Activated naive CD4-positive, alpha-beta T cell treated with Interleukin-2 at 50 U/mL for 16 hours (primary cell): Measurements from ENCODE around the gene GOSR1.
"Not testable (repeated sequence)": the region's sequence is repeated elsewhere in the genome, so short reads cannot be mapped to it uniquely, and the experiment has no call there.

Source experiments
- DNase-seq: peaks from one replicate; pipeline ENCODE4 v3.0.0-alpha.2; 2020

Gene GOSR1

DNA sequence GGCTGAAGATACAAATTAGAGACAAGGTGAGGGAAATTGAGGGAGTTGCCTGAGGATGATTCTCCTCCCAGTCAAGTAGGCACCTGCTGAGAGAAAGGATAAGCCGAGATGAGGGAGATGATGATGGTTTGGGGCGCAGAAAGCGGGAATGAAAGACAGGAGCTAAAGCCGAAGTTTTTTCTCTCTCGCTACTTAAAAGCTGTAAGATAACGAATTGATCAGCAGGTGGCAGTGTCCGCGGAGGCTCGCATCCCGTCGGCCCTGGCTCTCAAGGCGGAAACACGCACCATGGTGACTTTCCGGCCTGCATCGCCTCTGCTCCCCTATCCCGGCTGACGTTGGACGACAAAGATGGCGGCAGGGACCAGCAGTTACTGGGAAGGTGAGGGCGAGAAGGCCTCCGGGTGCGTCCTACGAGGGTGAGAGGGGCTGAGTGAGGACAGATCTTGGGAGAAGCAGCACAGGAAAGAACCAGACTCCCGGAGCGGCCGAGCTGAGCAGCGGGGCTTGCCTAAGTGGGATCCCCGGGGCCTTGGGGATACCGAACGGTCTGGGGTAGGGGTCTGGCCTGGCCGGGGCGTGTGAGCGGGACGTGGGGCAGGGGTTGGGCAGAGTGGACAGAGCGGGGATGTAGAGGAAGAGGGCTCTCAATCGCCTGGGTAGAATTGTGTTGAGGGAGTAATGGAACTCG, at the start of gene GOSR1:
Gene GOSR1, plus strand, starts transcription at position 326 of the 691 bp plus-strand sequence. Its CDS starts 26 bp downstream, at position 352.
- DNase-seq: peak; percentile 93

DNA sequence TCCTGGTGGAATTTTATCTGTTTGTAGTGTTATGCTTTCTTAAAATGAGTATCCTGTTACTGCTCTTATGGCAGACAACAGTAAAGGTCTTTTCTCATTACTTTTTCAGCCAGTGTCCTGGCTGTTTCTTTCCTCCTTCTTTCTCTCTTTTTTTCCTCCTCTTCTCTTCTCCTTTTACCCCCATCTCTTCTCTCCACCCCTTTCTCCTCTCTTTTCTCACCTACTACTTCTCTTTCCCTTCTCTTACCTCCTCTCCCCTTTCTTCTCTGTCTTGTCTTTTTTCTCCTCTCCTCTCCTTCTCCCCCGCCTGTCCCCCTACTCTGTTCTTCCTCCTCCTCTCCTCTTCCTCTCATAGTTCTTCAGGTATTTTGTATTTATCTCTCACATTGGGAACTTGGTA, 49.6 kb upstream of the GOSR1 start:
- DNase-seq: no peak

DNA sequence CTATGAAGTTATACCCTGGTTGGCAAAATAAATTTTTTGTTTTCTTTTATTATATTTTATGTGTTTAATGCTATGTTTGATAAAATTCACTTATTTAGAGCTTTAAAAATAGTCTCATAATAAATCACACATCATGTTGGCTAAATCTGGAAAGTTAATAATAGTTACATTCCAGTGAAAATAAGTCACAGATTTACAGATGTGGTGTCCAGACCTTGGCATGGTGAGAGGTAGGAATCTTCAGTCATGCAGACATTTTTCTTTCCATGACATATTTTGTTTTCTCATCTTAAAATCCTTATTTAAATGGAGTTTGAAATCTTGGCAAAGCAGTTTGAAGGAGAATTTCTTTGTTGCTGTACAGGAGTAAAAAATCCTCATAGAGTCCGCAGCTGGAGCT, 48.1 kb upstream of the GOSR1 start:
- DNase-seq: no peak

DNA sequence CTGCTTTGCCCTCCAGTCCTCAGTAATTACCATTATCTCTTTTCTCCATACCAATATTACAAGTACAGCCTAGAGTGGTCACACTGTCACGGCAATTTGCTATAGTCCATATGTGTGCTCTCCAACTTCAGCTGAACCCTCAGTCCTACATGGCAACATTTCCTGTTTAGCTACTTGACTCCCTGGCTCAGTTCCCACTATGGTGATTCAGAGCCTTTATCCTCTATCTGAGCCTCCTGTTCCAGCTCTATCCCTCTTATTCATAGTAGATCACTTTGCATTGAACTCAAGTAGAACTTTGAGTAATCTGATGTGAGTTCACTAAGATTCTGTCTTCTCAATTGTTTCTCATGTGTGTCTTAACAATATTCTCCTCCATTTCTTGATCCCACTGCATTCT, 43.7 kb upstream of the GOSR1 start:
- DNase-seq: no peak

DNA sequence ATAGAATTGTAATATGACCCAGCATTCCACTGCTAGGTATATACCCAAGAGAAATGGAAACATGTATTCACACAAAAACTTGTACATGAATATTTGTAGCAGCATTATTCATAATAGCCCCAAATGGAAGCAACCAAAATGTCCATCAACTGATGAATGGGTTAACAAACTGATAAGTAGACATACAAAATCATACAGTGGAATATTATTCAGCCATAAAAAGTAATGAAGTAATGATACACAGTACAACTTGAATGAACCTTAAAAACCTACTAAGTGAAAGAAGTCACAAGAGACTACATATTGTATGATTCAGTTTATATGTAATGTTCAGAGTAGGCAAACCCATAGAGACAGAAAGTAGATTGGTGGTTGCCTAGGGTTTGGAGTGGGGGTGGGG, 40.5 kb upstream of the GOSR1 start:
- DNase-seq: no peak

DNA sequence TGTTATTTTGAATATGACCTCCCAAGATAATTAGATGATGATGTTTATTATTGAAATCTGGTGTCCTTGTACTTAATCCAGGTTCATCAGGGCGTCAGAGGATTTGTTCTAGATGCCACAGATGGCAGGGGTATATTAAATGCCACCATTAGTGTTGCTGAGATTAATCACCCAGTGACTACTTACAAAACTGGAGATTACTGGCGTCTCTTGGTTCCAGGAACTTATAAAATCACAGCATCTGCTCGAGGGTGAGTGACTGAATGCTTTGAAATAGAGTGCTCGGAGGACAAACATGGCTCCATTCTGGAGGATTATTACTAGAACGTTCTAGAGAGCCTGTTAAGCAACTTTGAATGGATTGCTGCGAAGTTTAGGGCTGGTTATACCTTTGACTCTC, 33.5 kb upstream of the GOSR1 start:
- DNase-seq: no peak

DNA sequence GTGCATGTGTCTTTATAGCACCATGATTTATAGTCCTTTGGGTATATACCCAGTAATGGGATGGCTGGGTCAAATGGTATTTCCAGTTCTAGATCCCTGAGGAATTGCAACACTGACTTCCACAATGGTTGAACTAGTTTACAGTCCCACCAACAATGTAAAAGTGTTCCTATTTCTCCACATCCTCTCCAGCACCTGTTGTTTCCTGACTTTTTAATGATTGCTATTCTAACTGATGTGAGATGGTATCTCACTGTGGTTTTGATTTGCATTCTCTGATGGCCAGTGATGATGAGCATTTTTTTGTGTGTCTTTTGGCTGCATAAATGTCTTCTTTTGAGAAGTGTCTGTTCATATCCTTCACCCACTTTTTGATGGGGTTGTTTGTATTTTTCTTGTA, 30.6 kb upstream of the GOSR1 start:
- not testable (repeated sequence) for DNase-seq

DNA sequence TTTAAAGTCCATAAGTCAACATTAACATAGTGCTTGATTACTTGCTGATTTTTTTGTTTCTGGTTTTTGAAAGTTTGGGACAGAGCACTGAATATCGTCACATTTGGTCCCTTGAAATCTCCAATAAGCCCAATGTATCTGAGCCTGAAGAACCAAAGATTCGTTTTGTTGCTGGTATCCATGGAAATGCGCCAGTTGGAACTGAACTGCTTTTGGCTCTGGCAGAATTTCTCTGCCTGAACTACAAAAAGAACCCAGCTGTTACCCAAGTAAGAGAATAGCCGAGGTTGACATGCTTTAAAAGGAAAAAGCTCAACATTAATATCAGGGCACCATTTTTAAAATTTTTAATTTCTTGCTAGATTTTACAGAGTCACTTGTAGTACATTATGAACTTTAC, 27.7 kb upstream of the GOSR1 start:
- no peak for DNase-seq

DNA sequence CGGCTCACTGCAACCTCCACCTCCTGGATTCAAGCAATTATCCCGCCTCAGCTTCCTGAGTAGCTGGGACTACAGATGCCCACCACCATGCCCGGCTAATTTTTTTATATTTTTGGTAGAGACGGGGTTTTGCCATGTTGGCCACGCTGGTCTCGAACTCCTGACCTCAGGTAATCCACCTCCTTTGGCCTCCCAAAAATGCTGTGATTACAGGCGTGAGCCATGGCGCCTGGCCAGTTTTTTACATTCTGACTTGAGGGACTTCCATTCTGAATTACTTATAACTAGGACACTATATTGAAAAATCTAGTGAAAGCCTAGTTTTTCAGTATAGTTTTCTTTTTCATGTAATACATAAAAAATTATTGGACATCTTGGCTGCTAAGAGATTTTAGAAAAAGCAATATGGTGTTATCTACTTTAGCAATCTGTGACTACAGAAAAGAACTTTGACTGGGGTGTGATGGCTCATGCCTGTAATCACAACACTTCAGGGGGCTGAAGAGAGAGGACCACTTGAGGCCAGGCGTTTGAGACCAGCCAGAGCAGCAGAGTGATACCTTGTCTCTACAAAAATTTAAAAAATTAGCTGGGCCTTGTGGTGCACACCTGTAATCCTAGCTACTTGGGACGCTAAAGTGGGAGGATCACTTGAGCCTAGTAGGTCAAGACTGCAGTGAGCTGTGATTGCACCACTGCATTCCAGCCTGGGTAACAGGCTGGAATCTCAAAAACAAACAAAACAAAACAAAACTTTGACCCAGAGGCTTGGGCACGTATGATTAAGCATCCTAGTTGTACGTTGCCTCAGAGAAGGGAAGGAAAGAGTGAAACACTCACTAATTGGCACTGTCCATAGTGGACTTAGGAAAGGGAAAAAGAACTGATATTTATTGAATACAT, 26.8 kb upstream of the GOSR1 start:
- no peak for DNase-seq

DNA sequence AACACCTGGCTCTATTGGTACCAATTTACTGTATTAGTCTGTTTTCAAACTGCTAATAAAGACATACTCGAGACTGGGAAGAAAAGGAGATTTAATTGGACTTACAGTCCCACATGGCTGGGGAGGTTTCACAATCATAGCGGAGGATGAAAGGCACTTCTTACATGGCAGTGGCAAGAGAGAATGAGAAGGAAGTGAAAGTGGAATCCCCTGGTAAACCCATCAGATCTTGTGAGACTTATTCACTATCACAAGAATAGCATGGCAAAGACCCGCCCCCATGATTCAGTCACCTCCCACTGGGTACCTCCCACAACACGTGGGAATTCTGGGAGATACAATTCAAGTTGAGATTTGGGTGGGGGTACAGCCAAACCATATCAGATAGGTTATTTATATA, 22.6 kb upstream of the GOSR1 start:
- DNase-seq: no peak

DNA sequence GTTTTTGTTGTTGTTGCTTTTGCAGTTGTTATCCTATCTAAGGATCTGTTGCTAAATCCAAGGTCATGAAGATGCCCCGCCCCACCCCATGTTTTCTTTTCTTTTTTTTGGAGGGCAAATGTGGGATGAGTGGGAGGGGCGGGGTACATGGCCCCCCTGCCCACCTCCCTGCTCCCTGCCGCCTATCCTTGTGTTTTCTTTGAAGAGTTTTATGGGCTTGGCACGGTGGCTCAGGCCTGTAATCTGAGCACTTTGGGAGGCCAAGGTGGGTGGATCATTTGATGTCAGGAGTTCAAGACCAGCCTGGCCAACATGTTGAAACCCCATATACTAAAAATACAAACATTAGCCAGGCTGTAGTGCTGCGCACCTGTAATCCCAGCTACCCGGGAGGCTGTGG, 18.8 kb upstream of the GOSR1 start:
- no peak for DNase-seq

DNA sequence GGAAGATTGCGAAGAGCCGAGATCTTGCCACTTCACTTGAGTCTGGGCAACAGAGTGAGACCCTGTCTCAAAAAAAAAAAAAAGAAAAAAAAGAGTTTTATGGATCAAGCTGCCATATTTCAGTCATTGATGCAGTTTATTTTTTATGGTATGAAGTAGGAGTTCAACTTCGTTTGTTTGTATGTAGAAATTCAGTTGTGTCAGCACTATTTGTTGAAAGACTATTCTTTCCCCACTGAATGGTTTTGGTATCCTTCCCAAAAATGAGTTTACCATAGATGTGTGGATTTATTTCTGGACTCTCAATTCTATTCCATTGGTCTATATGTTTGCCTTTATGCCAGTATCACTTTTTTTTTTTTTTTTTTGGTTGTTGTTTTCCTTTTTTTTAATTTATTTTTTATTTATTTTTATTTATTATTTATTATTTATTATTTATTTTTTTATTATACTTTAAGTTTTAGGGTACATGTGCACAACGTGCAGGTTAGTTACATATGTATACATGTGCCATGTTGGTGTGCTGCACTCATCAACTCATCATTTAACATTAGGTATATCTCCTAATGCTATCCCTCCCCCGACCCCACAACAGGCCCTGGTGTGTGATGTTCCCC, 18.3 kb upstream of the GOSR1 start:
- DNase-seq: not testable (repeated sequence)

DNA sequence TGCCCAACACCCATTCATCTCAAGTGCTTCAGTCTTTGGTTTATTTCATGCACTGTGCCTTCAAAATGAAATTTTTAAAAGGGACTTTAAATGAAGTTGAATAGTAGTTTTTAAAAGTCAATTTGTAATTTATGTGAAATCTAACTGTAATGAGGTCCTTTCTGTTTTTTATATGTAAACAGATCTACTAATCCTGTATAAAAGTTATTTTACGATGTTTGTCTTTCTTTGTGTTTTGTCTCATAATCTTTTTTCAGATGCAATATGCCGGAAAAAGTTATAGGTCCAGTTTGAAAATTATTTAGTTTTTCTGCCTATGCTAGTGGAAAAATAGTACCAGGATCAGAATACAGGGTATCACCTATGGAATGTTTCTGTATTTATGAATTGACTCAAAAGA, 8.7 kb upstream of the GOSR1 start:
- DNase-seq: no peak

DNA sequence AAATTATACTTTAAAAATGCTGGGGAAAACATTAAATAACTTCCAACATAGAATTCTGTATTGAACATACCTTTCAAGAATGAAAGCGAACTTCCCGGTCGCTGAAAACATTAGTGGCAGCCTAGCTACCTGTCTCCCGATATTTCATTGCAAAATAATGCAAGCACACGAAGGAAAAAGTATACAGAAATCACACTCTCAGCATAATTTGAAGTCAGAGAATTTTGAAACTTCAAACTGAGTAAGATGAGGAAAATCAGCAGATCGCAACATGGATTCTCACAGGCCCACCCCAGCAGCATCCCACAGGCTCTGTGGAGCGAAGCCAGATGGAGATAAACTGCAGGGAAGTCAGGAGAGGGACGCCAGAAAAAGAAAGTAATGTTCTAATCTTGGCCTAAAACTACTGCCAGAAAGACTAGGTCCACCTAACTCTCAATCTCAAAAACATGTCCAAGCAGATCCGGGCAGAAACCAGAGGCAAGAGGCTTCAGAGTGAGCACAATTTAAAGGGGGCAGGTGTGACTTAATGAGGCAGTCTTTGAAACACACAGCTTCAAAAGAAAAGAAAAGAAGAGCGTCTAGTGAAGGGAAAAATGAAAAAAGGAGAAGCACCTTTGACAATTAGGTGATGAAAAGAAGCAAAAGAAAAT, 4.8 kb upstream of the GOSR1 start:
- DNase-seq: no peak

DNA sequence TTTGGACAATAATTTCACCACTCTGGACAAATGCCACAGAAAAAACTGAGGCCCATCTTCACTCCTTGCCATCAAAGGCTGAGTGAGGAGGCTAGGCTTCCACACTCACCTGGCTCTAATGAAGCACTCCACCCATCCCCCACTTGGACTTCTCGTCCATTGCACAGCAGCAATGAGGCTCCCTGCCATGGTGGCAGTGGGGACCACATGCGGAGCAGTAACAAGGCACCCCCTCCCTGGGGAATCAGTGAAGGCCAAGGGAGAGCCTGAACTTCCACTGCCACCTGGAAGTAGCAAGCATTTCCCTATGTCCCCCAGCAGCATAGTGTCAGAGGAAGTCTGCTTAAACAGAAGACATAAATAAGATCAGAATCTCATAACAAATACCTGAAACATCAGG, 2.0 kb upstream of the GOSR1 start:
- DNase-seq: no peak

DNA sequence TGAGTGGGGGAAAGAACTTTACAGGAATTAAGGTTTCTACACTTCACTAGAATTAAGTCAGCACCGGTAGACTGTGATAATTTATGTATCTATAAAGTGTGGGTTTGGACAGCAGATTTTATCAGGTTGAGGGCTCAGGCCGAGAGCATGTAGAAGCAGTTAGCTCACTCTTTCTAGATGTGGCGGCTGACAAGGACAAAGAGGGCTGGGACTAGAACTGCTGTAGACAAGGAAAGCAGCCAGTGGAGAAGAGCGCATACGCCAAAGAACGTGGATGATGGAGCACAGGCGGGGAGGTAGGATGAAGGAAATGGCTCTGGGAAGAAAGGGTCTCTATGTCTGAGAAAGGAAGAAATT, 504 bp upstream of the GOSR1 start:
- peak; percentile 25 for DNase-seq

DNA sequence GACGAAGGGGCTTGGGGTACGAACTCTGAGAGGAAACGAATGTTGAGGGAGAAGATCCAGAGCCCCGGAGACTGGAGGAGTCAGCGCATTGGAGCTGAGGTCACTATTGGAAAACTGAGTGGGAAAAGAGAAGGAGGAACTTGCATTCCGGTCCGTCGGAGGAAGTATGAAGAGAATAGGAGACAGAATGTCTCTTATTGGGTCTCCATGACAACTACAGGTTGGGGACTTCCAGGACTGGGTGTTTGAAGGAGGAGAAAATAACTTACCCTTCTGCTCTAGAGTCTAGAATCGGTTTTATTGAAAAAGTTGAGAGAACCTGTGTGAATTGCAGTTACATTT, 537 bp downstream of the GOSR1 start:
- DNase-seq: no peak

DNA sequence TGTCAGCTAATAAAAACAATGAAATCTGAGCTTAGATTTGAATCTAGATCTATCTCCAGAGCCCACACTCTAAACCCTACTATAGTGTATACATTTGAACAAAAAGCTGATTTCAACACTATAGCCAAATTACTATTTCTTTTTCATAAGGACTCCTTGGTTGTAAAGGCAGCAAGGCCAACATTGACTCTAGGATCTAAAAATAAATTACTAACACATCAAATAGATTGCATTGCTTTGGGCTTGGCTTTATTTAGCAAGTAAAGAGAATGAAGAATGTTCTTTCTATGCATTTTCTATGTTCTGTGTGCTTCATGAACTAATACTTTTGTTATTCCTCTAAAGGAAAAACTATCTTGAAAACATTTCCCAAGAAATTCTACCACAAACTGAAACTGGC, 5.3 kb downstream of the GOSR1 start:
- DNase-seq: no peak

DNA sequence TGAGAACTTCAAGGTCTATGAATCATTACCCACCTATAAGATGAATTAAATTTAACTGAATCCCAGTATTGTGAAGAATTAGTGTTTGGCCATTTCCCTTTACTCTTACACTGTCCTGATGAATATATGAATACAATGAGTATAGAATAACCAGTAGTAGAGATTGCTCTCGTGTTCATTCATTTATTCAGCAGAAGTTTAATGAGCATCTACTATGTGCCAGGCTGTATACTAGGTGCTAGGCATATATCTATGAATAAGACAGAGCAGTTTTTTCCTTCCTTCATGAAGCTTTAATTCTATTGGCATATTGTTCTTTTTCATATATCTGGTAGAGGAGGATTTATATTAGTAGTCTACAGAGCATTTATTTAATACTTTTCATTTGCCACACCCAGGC, 6.0 kb downstream of the GOSR1 start:
- DNase-seq: no peak

DNA sequence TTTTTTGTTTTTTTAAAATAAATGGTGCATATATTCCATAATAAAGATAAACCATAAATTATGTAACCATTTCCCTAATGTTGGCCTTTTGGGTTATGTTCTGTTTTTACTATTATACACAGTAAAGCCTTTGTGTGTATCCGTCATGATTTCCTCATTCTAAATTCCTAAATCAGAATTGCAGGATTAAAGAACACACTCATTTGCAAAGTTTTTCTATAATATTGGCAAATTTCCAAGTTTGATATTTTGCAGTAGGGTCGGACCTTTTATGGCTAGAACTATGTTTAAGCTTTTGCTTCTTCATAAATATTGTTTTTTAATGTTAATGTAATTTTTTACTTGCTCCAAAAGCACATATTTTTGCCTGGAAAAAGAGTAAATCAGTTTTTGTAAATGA, 16.6 kb downstream of the GOSR1 start:
- no peak for DNase-seq

DNA sequence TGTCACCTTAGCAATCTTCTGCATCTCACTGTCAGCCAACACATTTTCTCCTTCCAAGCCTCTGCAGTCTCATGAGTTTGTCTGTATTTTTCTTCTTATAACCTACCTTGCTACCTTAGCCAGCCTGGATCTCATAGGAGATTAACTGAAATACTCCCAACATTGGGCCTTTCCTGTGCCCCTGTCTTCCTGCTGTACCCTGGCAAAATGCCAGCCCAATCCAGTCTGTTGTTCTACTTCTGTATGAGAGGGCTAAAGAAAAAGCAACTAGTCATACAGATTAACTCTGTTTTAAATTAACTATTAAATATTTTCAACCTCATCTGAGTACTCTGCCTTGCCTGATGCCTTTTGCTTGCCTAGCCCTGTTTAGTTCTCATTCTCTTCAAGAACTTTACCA, 18.4 kb downstream of the GOSR1 start:
- DNase-seq: no peak

DNA sequence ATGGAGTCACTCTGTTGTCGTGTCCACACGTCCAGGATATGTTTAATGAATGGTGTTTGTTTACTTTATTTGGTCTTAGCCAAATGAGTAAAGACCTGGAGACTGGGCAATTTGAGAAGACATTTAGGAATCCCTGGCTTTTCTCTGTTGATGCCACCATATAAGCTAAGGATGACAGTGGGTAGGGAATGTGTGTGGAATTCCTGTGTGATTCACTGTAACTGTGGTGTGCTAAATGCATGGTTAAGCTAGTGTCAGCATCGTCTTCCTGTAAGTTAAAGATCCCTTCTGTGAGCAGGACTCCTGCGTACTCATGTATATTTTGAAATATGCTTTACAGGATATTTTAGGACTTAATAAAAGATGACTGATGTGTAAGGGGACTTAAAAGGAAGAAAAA, 26.4 kb downstream of the GOSR1 start:
- DNase-seq: no peak

DNA sequence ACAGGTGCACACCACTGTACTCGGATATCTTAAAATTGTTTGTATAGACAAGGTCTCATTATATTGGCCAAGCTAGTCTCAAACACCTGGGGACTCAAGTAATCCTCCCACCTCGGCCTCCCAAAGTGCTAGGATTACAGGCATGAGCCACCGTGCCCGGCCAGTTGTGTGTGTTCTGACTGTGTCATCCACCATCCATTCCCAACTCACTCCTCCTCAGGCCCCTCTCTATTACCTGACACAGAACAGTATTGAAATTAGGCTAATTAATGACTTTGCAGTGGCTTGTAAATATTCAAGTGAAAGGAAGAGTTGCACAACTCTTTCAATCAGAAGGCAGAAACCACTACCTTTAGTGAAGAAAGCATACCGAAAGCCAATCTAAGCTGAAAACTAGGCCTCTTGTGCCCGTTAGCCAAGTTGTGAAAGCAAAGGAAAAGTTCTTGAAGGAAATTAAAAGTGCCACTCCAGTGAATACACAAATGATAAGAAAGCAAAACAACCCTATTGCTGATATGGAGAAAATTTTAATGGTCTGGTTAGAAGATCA, 28.7 kb downstream of the GOSR1 start:
- no peak for DNase-seq
